ENCODE measurements around the gene VGLL3.

DNA sequence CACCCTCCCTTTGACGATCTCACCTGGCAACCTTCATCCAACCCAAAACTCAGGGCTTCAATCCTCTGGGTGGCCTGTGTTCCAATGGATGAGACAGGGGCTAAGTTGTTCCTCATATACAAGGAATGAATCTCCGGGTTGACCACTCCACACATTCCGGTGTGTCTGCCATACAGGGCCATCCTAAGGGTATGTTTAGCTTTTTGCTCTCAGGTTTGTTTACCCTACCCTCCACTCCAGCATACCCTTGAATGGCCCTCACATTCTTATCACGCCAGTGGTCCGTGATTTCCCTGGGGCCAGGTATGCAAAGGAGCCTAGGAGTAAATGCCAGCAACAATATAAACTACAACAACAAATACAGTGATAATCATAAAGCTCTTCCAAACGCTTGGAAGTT is 45.7 kb upstream of the VGLL3 start:
- TF ChIP-seq, protein P1, sequence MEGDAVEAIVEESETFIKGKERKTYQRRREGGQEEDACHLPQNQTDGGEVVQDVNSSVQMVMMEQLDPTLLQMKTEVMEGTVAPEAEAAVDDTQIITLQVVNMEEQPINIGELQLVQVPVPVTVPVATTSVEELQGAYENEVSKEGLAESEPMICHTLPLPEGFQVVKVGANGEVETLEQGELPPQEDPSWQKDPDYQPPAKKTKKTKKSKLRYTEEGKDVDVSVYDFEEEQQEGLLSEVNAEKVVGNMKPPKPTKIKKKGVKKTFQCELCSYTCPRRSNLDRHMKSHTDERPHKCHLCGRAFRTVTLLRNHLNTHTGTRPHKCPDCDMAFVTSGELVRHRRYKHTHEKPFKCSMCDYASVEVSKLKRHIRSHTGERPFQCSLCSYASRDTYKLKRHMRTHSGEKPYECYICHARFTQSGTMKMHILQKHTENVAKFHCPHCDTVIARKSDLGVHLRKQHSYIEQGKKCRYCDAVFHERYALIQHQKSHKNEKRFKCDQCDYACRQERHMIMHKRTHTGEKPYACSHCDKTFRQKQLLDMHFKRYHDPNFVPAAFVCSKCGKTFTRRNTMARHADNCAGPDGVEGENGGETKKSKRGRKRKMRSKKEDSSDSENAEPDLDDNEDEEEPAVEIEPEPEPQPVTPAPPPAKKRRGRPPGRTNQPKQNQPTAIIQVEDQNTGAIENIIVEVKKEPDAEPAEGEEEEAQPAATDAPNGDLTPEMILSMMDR (conservative IDR thresholded peaks at IDR 0.05; ENCODE audit: low read length): no peak
- no peak for TF ChIP-seq EZH2phosphoT487 (IDR thresholded peaks at IDR 0.05; ENCODE audit: borderline replicate concordance)

Measured in Loucy (cell line).